NT2/D1 (cell line): ENCODE data around the gene MPL.

Source experiments
- SUZ12 ChIP-seq: IDR thresholded peaks from 2 replicates; pipeline ENCODE4 v1.6.1; 2011; ENCODE audit not compliant: insufficient read length, insufficient read depth; ENCODE audit errors: extremely low read depth
- YY1 ChIP-seq: IDR thresholded peaks from 2 replicates; pipeline ENCODE4 v1.6.1; 2011; ENCODE audit not compliant: insufficient read length, insufficient read depth

- TF ChIP-seq YY1 (no peak), SUZ12 (no peak)
Measured at GRCh38 chr1:43312663-43313515, 24.7 kb upstream of the MPL start.
